Measurements from ENCODE around the gene FFAR4. TPM values are rescaled to one million over a fixed set of nuclear protein-coding genes. Genes with fewer than 3 reads are reported as not detected.

FFAR4 gene
- total and polyA plus RNA-seq, 2 of the 4 experiments (the other 2 are of a cell fraction): not detected

- H3K9me1 ChIP-seq (ENCODE audit: insufficient read depth, low read length): no peaks in the 10 kb centered on the region; the same call in 1 of the 2 replicates
- no peak overlapping the region for H3K4me2 ChIP-seq (ENCODE audit: low read depth, low read length)
- no peak overlapping the region for H4K8ac ChIP-seq (ENCODE audit: low read depth in 2 of 2, low read length in 2 of 2)
- no peak overlapping the region for H3K27ac ChIP-seq (ENCODE audit: insufficient read depth, low read length)
- dilution Hi-C loops (cut with HindIII; ENCODE audit: low sequenced_read_pairs, unreplicated experiment) (no loop called here), in situ Hi-C loops (cut with MboI; ENCODE audit: low sequenced_read_pairs) (loop anchor here (10.0 kb wide), 1 partner anchor 122 kb away; no protein-coding TSS in a partner anchor), intact Hi-C loops (cut with micrococcal nuclease) (no loop called here)
- peaks cover 4% of the 10 kb centered on the region; the same call in 1 of the 2 replicates for H3K27me3 ChIP-seq (ENCODE audit: control insufficient read depth, insufficient read depth, low read length)
- no peaks in the 10 kb centered on the region for H3K9me3 ChIP-seq (ENCODE audit: control insufficient read depth, insufficient read depth, low read length)
- peaks cover 5% of the 10 kb centered on the region for H3K4me1 ChIP-seq (ENCODE audit: control insufficient read depth, insufficient read depth, low read length)
- ATAC-seq (ENCODE audit: low read depth) (no peak), DNase-seq (no peak)
- no peak overlapping the region for H2BK120ac ChIP-seq (ENCODE audit: low read depth, low read length)
- H4K91ac ChIP-seq (ENCODE audit: insufficient read depth, low read depth, low read length): no peak overlapping the region
- no peak overlapping the region for H3K9ac ChIP-seq (ENCODE audit: low read depth, low read length)
- no peaks in the 10 kb centered on the region for H3K79me1 ChIP-seq (ENCODE audit: low read depth in 1 of 2, low read length in 2 of 2)
- H2AK9ac ChIP-seq (replicated peaks; ENCODE audit: low read depth, low read length, poor library complexity): no peak overlapping the region
- no peak overlapping the region for H3K18ac ChIP-seq (ENCODE audit: low read depth, low read length)
- ChIA-PET CTCF (no interaction called here), POLR2A (ENCODE audit: unreplicated experiment) (no interaction called here)
- WGBS, 2 experiments (ENCODE audit: extremely low coverage in 2 of 2, insufficient read length in 1 of 2): no CpG with 5 or more reads among the region's 3 CpGs
- no peak overlapping the region for H2AK5ac ChIP-seq (ENCODE audit: low read depth, low read length)
- H3K36me3 ChIP-seq (ENCODE audit: control insufficient read depth, insufficient read depth, low read length): no peaks in the 10 kb centered on the region
- no peak overlapping the region for H3K23ac ChIP-seq (ENCODE audit: low read depth, low read length)
- no peak overlapping the region for H3K56ac ChIP-seq (ENCODE audit: extremely low read depth, insufficient read depth, low read length)
- H2AFZ ChIP-seq (replicated peaks; ENCODE audit: low read length, poor library complexity): no peak overlapping the region
- no TSS peak for BruUV-seq (replicated peaks)
- no peak overlapping the region for H4K5ac ChIP-seq (ENCODE audit: low read depth, low read length)
- H4K20me1 ChIP-seq (ENCODE audit: insufficient read depth, low read length): no peaks in the 10 kb centered on the region
- no peak overlapping the region for H3K4me3 ChIP-seq (ENCODE audit: insufficient read depth, low read depth, low read length)
- H2BK5ac ChIP-seq (ENCODE audit: low read depth, low read length, poor library complexity, severe bottlenecking): no peak overlapping the region
- H3K14ac ChIP-seq (replicated peaks; ENCODE audit: low read depth, low read length): no peak overlapping the region
- H2BK15ac ChIP-seq (ENCODE audit: low read depth, low read length): no peak overlapping the region
- no peak overlapping the region for H3K4ac ChIP-seq (ENCODE audit: low read depth, low read length)
- TF ChIP-seq MAFK (IDR thresholded peaks at IDR 0.05; ENCODE audit: low read depth, low read length) (no peak), FOS (IDR thresholded peaks at IDR 0.05; ENCODE audit: low read depth, low read length) (no peak), POLR2A (IDR thresholded peaks at IDR 0.05; ENCODE audit: low read depth, low read length) (no peak), ELK1 (IDR thresholded peaks at IDR 0.05; ENCODE audit: borderline replicate concordance, low read depth, low read length) (no peak), CTCF (conservative IDR thresholded peaks at IDR 0.05; ENCODE audit: low read depth, low read length) (no peak), SMC3 (IDR thresholded peaks at IDR 0.05; ENCODE audit: low read depth, low read length) (no peak)
- no peak overlapping the region for H2BK20ac ChIP-seq (ENCODE audit: low read depth, low read length)
Measured at GRCh38 chr10:93552780-93553179, 13.7 kb upstream of the FFAR4 start.
